SK-N-SH (cell line): ENCODE measurements around the gene ZNF764. TPM values are rescaled to one million over a fixed set of nuclear protein-coding genes. Genes with fewer than 3 reads are reported as not detected.

Experiments
- CTCF ChIA-PET: fragments of 300-600, 350-600 bp; formaldehyde crosslinking; extraction: SDS; loops from one replicate; lab custom pipeline; 2021; lab: Yijun Ruan, JAX
- POLR2A ChIA-PET: fragments of 350-600 bp; sonication (Branson Sonifier 250); formaldehyde crosslinking; extraction: SDS; loops from one replicate; lab custom pipeline; 2020; ENCODE audit warnings: antibody characterized with exemption, inconsistent platforms; lab: Yijun Ruan, JAX
- DNase-seq: peaks from one replicate; pipeline ENCODE4 v3.0.0; 2012
- H2AFZ ChIP-seq: fragments of 200-600 bp; sonication (generic); 2 replicates; pipeline ENCODE4 v1.8.1; 2016; ENCODE audit warnings: antibody characterized with exemption, mild to moderate bottlenecking, low read depth
- H3F3A ChIP-seq: fragments of 200-600 bp; sonication (generic); replicated peaks from 2 replicates; pipeline ENCODE3; 2016; ENCODE audit warnings: antibody characterized with exemption, mild to moderate bottlenecking; ENCODE audit not compliant: insufficient read depth
- H3K27ac ChIP-seq, 2 experiments: fragments of 200-500 bp in 1 of 2; fragments of 200-600 bp in 1 of 2; sonication (Bioruptor generic) in 1 of 2; sonication (generic), shearing (Covaris generic) in 1 of 2; 2 replicates each; pipeline versions ENCODE4 v1.5.1 to v1.6.1; 2014 to 2016; ENCODE audit warnings: low read depth in 2 of 2, inconsistent platforms in 1 of 2, low read length in 1 of 2, mild to moderate bottlenecking in 1 of 2, mixed read lengths in 1 of 2
- H3K27me3 ChIP-seq: fragments of 200-600 bp; sonication (generic), shearing (Covaris generic); 2 replicates; pipeline ENCODE4 v1.6.1; 2016; ENCODE audit warnings: mixed run types; ENCODE audit not compliant: insufficient read depth
- H3K36me3 ChIP-seq, 2 experiments: fragments of 200-500 bp in 1 of 2; fragments of 200-600 bp in 1 of 2; sonication (Bioruptor generic) in 1 of 2; sonication (generic) in 1 of 2; replicated peaks in 1 of 2; 2 replicates each; pipeline versions ENCODE3 to v1.5.1; 2014 to 2016; ENCODE audit warnings: low read length in 1 of 2, mild to moderate bottlenecking in 1 of 2; ENCODE audit not compliant: insufficient read depth in 2 of 2, control insufficient read depth in 1 of 2
- H3K4me1 ChIP-seq, 2 experiments: fragments of 200-500 bp in 1 of 2; fragments of 200-600 bp in 1 of 2; sonication (Bioruptor generic) in 1 of 2; sonication (generic), shearing (Covaris generic) in 1 of 2; 2 replicates each; pipeline versions ENCODE4 v1.5.1 to v1.6.1; 2014 to 2016; ENCODE audit warnings: low read depth in 1 of 2, low read length in 1 of 2, mixed run types in 1 of 2; ENCODE audit not compliant: insufficient read depth in 2 of 2, control insufficient read depth in 1 of 2
- H3K4me2 ChIP-seq: fragments of 200-600 bp; sonication (generic), shearing (Covaris generic); 2 replicates; pipeline ENCODE4 v1.6.1; 2017; ENCODE audit warnings: mixed run types
- H3K4me3 ChIP-seq, 2 experiments: fragments of 200-500 bp in 1 of 2; fragments of 200-600 bp in 1 of 2; sonication (Bioruptor generic) in 1 of 2; sonication (generic), shearing (Covaris generic) in 1 of 2; 2 replicates each; pipeline versions ENCODE4 v1.5.1 to v1.8.1; 2014 to 2016; ENCODE audit warnings: low read depth in 2 of 2, inconsistent platforms in 1 of 2, low read length in 1 of 2, mild to moderate bottlenecking in 1 of 2, mixed read lengths in 1 of 2, moderate library complexity in 1 of 2
- H3K79me2 ChIP-seq: fragments of 200-600 bp; sonication (generic); 2 replicates; pipeline ENCODE4 v1.8.1; 2017; ENCODE audit warnings: mild to moderate bottlenecking; ENCODE audit not compliant: insufficient read depth
- H3K9ac ChIP-seq: fragments of 200-600 bp; sonication (generic); 2 replicates; pipeline ENCODE4 v1.6.1; 2017; ENCODE audit warnings: mixed run types
- H3K9me2 ChIP-seq: fragments of 200-600 bp; sonication (generic); 2 replicates; pipeline ENCODE4 v1.6.1; 2017; ENCODE audit warnings: mixed run types
- H3K9me3 ChIP-seq: fragments of 200-600 bp; sonication (generic); 2 replicates; pipeline ENCODE4 v1.6.1; 2017; ENCODE audit warnings: mixed run types, mild to moderate bottlenecking, moderate library complexity
- H4K20me1 ChIP-seq: fragments of 200-600 bp; sonication (generic); 2 replicates; pipeline ENCODE4 v1.6.1; 2017; ENCODE audit warnings: mild to moderate bottlenecking, mixed run types; ENCODE audit not compliant: insufficient read depth
- FOSL2 ChIP-seq: IDR thresholded peaks from 2 replicates; pipeline ENCODE4 v1.4.0; 2012; ENCODE audit warnings: low read depth, mild to moderate bottlenecking, moderate library complexity, borderline replicate concordance
- GATA2 ChIP-seq: sonication (generic); formaldehyde crosslinking; IDR thresholded peaks from 2 replicates; pipeline ENCODE4 v1.5.0; 2020; ENCODE audit warnings: mild to moderate bottlenecking, missing genetic modification reagents
- IRF3 ChIP-seq: fragments of 150-350 bp; IDR thresholded peaks from 2 replicates; pipeline ENCODE4 v1.6.1; 2016; ENCODE audit warnings: mild to moderate bottlenecking, low read depth, low read length
- JUND ChIP-seq: IDR thresholded peaks from 2 replicates; pipeline ENCODE4 v1.4.0; 2012
- MEF2A ChIP-seq: IDR thresholded peaks from 2 replicates; pipeline ENCODE4 v1.4.0; 2012; ENCODE audit warnings: low read depth, borderline replicate concordance
- MXI1 ChIP-seq: IDR thresholded peaks from 2 replicates; pipeline ENCODE4 v1.6.1; 2012; ENCODE audit warnings: mild to moderate bottlenecking, low read depth, low read length, improper control_type of control experiment
- NRF1 ChIP-seq: IDR thresholded peaks from 2 replicates; pipeline ENCODE4 v1.6.1; 2012; ENCODE audit warnings: low read depth, mild to moderate bottlenecking, low read length
- POLR2AphosphoS5 ChIP-seq: IDR thresholded peaks from 2 replicates; pipeline ENCODE4 v1.6.1; 2012; ENCODE audit warnings: low read depth, low read length
- RAD21 ChIP-seq: IDR thresholded peaks from 2 replicates; pipeline ENCODE4 v1.6.1; 2012; ENCODE audit warnings: mild to moderate bottlenecking, low read length
- RFX5 ChIP-seq: IDR thresholded peaks from 2 replicates; pipeline ENCODE4 v1.6.1; 2012; ENCODE audit warnings: mild to moderate bottlenecking, improper control_type of control experiment, low read length
- SIN3A ChIP-seq: IDR thresholded peaks from 2 replicates; pipeline ENCODE4 v1.6.1; 2012; ENCODE audit warnings: low read depth, mild to moderate bottlenecking, low read length, moderate library complexity, borderline replicate concordance
- TCF12 ChIP-seq: IDR thresholded peaks from 2 replicates; pipeline ENCODE4 v1.4.0; 2012
- TEAD4 ChIP-seq: IDR thresholded peaks from 2 replicates; pipeline ENCODE4 v1.4.0; 2012; ENCODE audit warnings: mild to moderate bottlenecking, borderline replicate concordance; ENCODE audit not compliant: insufficient read depth
- USF1 ChIP-seq: IDR thresholded peaks from 2 replicates; pipeline ENCODE4 v1.4.0; 2012; ENCODE audit warnings: low read depth, borderline replicate concordance
- USF2 ChIP-seq: fragments of 150-350 bp; IDR thresholded peaks from 2 replicates; pipeline ENCODE4 v1.6.1; 2017; ENCODE audit warnings: antibody characterized with exemption, low read length, low read depth, borderline replicate concordance
- YY1 ChIP-seq: IDR thresholded peaks from 2 replicates; pipeline ENCODE4 v1.4.0; 2012; ENCODE audit warnings: low read depth, mild to moderate bottlenecking
- WGBS: methylation state at CpG from one replicate; pipeline ENCODE4 v1.1.6; 2017; ENCODE audit warnings: low lambda C conversion rate; 5-methylcytosine and 5-hydroxymethylcytosine counted together
- polyA plus RNA-seq, 3 experiments: library from polyadenylated mRNA; depleted of rRNA; stranded (reverse); fragments of >200 nt; gene quantifications; 2 replicates each; pipeline ENCODE4 v1.2.3, GENCODE V29; 2012
- TF ChIP-seq, protein P1 (sequence below): IDR thresholded peaks from 2 replicates; pipeline ENCODE4 v1.4.0; 2012; ENCODE audit warnings: low read depth

The ZNF764 gene
- polyA plus RNA-seq, 1 of the 3 experiments (the other 2 are of a cell fraction) = 2.8 TPM

DNA sequence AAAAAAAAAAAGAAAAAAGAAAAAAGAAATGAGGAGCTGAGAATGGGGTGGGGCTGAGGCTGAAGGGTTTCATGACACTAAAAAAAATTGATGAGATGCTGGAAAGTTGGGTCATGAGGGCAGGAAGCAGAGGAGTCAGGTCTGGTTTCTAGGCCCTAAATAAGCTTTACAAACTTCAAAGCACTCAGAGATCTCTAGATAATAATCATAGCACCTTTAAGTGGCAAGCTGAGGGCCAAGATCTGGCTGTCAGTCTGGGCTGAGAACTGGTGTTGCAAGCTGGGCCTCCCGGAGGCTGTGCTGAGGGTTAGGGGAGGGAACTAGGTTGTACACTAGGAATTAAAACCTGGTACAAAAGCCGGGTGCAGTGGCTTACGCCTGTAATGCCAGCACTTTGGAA lies 6.4 kb downstream of the ZNF764 start:
- Histone ChIP-seq H3K36me3 (peaks cover 0 to 21% of the 10 kb centered on the region in 2 experiments), H3F3A (no peaks in the 10 kb centered on the region), H2AFZ (no peak overlapping the region), H3K9ac (no peak overlapping the region), H3K9me3 (no peaks in the 10 kb centered on the region), H3K4me3 (no peak overlapping the region), H3K27me3 (no peaks in the 10 kb centered on the region), H3K4me1 (peaks cover 0 to 3% of the 10 kb centered on the region in 2 experiments; a peak in 1 of 4 replicates), H4K20me1 (no peaks in the 10 kb centered on the region), H3K4me2 (no peak overlapping the region), H3K9me2 (no peaks in the 10 kb centered on the region), H3K79me2 (peaks cover 15% of the 10 kb centered on the region), H3K27ac (no peak overlapping the region)
- ChIA-PET POLR2A (no interaction called here), CTCF (no interaction called here)
- TF ChIP-seq TEAD4 (no peak), JUND (no peak), USF2 (no peak), YY1 (no peak), FOSL2 (no peak), USF1 (no peak), NRF1 (no peak), SIN3A (no peak), MXI1 (no peak), GATA2 (CRISPR knock-in tag) (no peak), RAD21 (no peak), RFX5 (no peak), POLR2AphosphoS5 (no peak), IRF3 (no peak), MEF2A (no peak), TCF12 (no peak)
- TF ChIP-seq, protein P1, sequence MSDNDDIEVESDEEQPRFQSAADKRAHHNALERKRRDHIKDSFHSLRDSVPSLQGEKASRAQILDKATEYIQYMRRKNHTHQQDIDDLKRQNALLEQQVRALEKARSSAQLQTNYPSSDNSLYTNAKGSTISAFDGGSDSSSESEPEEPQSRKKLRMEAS = no peak
- no peak for DNase-seq
- 94% methylated on average over 2 of the region's 3 CpGs for WGBS
